Midbrain (tissue), 1 donor: ENCODE results near the gene FAF1.
"Not testable (repeated sequence)": the region's sequence is repeated elsewhere in the genome, so short reads cannot be mapped to it uniquely, and the experiment has no call there.

Source experiments
- DNase-seq: peaks from one replicate; lab custom pipeline; 2025; lab: John Stamatoyannopoulos, UW

FAF1 gene

DNA sequence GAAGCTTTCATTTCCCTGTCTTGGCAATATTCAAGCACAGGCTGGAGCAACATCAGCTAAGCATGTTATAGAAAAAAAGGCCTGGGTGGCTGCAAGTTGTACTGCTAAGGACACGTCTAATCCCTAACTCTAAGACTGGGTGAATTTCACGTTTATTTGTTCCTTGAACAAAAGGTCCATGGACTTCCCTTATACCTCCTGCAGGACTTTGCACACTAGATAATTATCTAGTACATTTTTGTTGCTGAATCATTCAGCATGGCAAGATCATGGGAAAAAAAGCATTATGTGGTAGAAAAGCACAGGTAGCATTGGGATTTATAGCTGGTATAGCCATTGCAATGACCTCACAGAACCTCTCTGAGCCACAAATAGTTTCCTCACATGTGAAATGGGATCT lies 406.1 kb downstream of the FAF1 start:
- no peak for DNase-seq

DNA sequence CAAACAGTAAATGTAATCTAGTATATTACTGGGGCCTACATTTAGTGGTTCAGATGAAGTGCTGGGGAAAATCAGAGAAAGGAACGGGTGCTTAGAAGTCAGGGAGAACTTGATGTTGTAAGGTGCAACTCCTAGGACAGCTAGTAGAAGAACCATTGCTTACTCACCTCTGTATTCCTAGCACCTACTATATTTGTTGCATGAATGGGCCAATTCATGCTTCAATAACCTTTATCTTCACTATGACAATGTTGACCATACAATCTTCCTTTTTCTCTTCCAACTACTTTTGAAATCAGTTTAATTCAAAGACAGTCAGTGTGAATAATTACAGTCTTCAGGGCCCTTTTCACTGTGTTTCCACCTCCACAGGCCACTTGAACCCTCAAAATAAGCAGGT lies 411.8 kb downstream of the FAF1 start:
- no peak for DNase-seq

DNA sequence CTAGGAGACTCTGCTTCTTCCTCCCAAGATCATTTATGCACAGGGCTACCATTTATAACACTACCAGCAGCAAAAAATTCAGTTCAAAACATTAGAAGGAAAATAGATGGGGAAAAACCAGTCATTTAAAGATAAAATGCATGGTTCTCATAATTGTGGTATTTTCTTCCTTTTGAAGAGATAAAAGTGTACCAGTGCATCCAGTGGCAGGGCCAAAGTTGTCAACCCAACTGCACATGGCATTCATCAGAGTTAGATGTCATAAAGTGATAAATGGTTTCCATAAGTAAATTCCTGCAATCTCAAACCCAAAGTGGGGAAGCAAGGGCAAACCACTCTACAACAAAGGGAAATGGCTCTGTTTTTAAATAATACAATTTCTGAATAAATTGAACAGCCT lies 417.7 kb downstream of the FAF1 start:
- no peak for DNase-seq

- DNase-seq = no peak
These were observed 421.6 kb downstream of the FAF1 start for GRCh38 chr1:50538476-50538875.

GRCh38 chr1:50531601-50532000 lies 428.5 kb downstream of the FAF1 start:
- DNase-seq = no peak

- no peak for DNase-seq
These were observed 429.0 kb downstream of the FAF1 start for GRCh38 chr1:50531027-50531426.

- DNase-seq = no peak
These were observed 430.6 kb downstream of the FAF1 start for GRCh38 chr1:50529510-50529909.

- DNase-seq = not testable (repeated sequence)
These were observed 432.1 kb downstream of the FAF1 start for GRCh38 chr1:50527987-50528320.

DNA sequence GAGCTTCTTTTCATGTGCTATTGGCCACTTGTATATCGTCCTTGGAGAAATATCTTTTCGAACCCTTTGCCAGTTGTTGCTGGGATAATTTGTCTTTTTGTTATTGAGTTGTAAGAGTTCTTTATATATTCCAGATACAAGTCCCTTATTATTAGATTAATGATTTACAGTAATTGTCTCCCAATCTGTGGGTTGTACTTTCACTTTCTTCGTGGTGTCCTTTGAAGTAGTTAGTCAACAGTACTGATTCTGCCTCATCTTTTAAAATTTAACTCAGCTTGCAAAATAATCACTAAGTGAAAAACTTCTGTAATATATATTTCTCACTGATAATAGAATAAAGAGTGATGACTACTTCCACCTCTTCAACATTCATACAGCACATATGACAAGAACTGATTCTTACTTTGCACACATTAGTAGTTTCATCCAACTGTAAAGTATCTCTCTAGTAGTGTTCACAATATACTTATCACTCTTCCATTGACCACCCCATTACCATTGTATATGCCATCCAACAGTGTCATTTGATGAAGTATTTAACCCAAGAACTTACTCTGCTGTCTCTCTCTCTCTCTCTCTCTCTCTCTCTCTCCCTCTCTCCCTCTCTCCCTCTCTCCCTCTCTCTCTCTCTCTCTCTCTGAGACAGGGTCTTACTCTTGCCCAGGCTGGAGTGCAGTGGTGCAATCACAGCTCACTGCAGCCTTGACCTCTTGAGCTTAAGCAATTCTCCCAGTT lies 432.6 kb downstream of the FAF1 start:
- DNase-seq = no peak

- DNase-seq = no peak
These were observed 433.6 kb downstream of the FAF1 start for GRCh38 chr1:50526431-50526830.

GRCh38 chr1:50523548-50523947 lies 436.5 kb downstream of the FAF1 start:
- DNase-seq = no peak

- DNase-seq = no peak
These were observed 437.2 kb downstream of the FAF1 start for GRCh38 chr1:50522691-50523342.

- no peak for DNase-seq
These were observed 438.4 kb downstream of the FAF1 start for GRCh38 chr1:50521703-50522102.

DNA sequence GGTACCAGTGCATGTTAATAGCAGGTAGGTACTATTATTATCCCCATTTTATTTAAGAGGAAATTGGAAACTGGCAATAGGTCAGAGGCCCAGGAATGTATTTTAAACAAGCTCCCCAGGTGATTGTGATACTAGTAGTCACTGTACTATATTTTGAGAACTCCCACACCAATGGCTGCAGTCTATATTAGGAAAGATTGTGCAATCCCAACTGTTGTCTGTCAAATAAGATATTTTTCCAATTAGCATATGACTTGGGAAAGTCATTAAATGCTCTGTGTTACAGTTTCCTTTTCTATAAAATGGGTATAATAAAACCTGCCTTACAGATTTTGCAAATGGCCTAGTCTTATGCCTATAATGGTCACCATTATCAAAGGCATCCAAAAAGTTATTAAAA lies 442.6 kb downstream of the FAF1 start:
- no peak for DNase-seq

DNA sequence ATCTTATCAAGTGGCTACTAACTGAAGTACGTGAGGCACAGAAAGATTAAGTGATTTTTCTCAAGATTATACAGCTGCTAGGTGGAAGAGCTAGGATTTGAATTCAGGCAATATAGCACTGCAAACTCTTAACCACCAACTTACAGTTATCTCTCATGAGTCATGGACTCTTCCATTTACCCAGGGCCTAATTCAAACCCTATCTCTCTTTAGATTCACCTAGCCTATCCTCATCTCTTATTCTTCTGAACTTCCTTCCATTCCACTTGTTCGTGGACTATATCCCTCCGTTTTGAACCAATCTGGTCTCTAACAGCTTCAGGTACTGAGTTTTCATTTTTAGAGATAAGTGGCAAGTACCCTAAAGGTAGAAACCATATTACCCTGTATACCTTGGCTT lies 444.0 kb downstream of the FAF1 start:
- DNase-seq = no peak

DNA sequence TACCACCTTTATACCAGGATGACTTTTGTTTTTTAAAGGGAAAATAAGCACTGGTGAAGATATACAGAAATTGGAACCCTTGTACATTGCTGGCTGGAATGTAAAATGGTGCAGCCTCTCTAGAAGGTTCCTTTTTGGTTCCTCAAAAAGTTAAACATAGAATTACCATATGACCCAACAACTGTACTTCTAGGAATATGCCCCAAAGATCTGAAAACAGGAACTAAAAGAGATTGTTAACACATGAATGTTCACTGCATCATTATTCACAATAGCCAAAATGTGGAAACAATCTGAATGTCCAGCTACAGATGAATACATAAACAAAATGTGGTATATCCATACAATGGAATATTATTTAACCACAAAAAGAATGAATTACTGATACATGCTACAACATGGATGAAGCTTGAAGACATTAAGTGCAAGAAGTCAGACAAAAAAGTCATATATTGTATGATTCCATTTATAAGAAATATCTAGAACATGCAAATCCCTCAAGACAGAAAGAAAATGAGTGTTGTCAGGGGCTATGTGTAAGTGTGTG lies 452.0 kb downstream of the FAF1 start:
- no peak for DNase-seq

- DNase-seq = no peak
These were observed 454.6 kb downstream of the FAF1 start for GRCh38 chr1:50505427-50505826.

DNA sequence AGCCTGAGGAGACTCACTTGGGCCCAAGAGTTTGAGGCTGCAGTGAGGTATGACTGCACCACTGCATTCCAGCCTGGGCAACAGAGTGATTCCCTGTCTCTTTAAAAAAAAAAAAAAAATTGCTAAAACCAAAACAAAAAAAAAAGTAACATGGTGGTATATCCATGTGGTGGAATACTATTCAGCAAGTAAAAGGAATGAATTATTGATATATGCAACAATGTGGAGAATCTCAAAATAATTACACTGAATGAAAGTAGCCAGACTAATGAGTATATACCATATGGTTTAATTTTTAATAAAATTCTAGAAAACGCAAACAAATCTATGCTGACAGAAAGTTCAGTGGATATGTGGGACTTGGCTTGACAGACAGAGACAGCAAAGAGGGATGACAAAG lies 456.6 kb downstream of the FAF1 start:
- no peak for DNase-seq

DNA sequence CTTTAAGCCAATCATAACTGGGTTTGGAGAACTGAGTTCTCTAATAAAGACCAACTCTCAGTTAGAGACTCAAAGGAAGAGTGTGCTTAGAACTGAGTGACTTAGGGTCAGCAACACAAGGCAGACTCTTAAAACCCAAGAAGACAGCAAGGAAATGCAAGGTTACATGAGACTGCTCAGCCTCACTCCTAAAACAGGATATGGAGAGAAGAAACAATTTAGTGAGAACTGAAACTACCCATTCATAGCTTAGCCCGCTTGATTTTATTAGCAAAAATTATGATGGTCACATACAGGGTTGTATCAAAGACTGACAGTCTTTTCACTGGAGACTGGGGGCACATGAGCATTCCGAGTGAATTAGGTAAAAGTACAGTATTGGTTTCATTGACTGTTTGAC lies 457.9 kb downstream of the FAF1 start:
- no peak for DNase-seq

DNA sequence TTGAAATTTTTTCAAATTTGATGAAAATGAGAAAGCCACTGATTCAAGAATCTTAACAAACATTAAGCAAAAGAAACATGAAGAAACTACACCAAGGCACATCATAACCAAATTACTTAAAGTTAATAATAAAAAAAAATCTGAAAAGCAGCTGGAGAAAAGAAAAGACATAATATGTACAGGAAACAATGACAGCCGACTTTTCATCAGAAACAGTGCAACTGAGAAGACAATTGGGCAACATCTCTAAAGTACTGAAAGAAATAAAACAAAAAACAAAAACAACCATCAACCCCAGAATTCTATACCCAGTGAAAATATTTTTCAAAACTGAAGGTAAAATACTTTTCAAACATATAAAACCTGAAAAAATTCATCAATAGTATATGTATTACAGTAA lies 463.1 kb downstream of the FAF1 start:
- no peak for DNase-seq

- DNase-seq = no peak
These were observed 466.4 kb downstream of the FAF1 start for GRCh38 chr1:50493710-50494109.

GRCh38 chr1:50492142-50492541 lies 467.9 kb downstream of the FAF1 start:
- no peak for DNase-seq

- no peak for DNase-seq
These were observed 468.9 kb downstream of the FAF1 start for GRCh38 chr1:50491142-50491541.

DNA sequence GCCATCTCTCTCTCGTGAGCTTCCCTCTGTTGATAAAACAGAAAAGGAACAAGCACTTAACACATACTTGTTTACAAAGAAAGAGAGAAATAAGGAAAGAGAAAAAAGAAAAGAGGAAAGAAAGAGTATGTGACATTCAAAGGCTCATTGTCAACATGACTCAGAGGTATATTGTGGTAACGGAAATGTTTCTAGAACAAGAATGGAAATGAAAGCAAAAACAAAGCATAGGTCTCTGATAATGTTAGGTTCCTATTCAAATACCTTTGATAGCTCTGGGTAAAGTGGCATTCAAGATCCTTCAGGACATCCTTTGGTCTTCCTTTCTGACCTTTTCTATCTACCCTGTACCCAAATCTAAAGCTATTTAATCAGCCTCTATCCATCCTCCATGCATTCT lies 469.4 kb downstream of the FAF1 start:
- DNase-seq = no peak
